Adrenal gland (tissue), 5 donors: ENCODE measurements around the gene CYRIA.

ENCODE experiments used
- CTCF ChIP-seq, 6 experiments: fragments of 450-650 bp in 4 of 6; fragments of 200-600 bp in 2 of 6; sonication (generic) in 1 of 6; IDR thresholded peaks; 1 replicate in 5 of 6; 2 replicates in 1 of 6; pipeline versions ENCODE4 v1.5.1 to v1.8.0; 2016 to 2021; ENCODE audit warnings: antibody characterized with exemption in 6 of 6, mild to moderate bottlenecking in 2 of 6, moderate library complexity in 1 of 6
- POLR2A ChIP-seq, 2 donors: fragments of 450-650 bp; IDR thresholded peaks; one replicate each; pipeline ENCODE4 v1.6.1; 2017; ENCODE audit warnings: antibody characterized with exemption in 2 of 2, mild to moderate bottlenecking in 2 of 2, moderate library complexity in 1 of 2
- donor health status: DM: no; HTN: no; CAD: no.

GRCh38 chr2:16629044-16629443, 36.6 kb downstream of the CYRIA start:
- TF ChIP-seq POLR2A (IDR thresholded peaks at IDR 0.05) (no peak), CTCF (IDR thresholded peaks at IDR 0.05) (no peak)
